GM10248 (cell line): ENCODE measurements around the gene CASZ1.

Experiments used
- CTCF ChIA-PET: fragments of 300-600 bp; sonication (Branson Sonifier 250); formaldehyde crosslinking; extraction: SDS; loops from one replicate; lab custom pipeline; 2021; ENCODE audit warnings: antibody characterized with exemption; lab: Yijun Ruan, JAX
- POLR2A ChIA-PET: fragments of 350-650 bp; sonication (Branson Sonifier 250); formaldehyde crosslinking; extraction: SDS; loops from one replicate; lab custom pipeline; 2020; ENCODE audit warnings: antibody characterized with exemption; lab: Yijun Ruan, JAX
- DNase-seq: peaks from one replicate; pipeline ENCODE4 v3.0.0; 2012; ENCODE audit errors: extremely low spot score
- TF ChIP-seq, protein P1 (sequence below): IDR thresholded peaks from 2 replicates; pipeline ENCODE4 v1.5.1; 2012; ENCODE audit warnings: mild to moderate bottlenecking, low read depth; ENCODE audit errors: extremely low read depth, missing control alignments, control extremely low read depth

CASZ1 gene

DNA sequence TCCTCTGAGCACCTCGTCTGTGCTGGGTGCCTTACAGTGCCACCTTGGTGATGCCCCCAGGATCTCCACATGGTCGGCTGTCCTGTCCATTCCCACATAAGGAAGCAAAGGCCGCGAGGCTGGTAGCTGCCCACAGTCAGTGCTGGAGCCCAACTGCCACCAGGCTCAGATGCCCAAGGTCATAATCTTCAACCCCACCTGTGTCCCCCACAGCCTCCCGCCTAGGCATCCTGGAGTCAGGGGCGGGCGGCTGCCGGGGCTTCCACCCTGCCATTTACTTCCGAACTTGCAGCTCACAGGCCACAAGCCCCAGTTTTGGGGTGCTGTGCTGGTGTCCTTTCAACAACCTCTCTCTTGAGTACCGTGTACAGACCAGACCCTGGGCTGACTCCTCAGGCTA lies 126.3 kb downstream of the CASZ1 start:
- ChIA-PET POLR2A (no interaction called here), CTCF (no interaction called here)
- TF ChIP-seq, protein P1, sequence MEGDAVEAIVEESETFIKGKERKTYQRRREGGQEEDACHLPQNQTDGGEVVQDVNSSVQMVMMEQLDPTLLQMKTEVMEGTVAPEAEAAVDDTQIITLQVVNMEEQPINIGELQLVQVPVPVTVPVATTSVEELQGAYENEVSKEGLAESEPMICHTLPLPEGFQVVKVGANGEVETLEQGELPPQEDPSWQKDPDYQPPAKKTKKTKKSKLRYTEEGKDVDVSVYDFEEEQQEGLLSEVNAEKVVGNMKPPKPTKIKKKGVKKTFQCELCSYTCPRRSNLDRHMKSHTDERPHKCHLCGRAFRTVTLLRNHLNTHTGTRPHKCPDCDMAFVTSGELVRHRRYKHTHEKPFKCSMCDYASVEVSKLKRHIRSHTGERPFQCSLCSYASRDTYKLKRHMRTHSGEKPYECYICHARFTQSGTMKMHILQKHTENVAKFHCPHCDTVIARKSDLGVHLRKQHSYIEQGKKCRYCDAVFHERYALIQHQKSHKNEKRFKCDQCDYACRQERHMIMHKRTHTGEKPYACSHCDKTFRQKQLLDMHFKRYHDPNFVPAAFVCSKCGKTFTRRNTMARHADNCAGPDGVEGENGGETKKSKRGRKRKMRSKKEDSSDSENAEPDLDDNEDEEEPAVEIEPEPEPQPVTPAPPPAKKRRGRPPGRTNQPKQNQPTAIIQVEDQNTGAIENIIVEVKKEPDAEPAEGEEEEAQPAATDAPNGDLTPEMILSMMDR = no peak
- no peak for DNase-seq

DNA sequence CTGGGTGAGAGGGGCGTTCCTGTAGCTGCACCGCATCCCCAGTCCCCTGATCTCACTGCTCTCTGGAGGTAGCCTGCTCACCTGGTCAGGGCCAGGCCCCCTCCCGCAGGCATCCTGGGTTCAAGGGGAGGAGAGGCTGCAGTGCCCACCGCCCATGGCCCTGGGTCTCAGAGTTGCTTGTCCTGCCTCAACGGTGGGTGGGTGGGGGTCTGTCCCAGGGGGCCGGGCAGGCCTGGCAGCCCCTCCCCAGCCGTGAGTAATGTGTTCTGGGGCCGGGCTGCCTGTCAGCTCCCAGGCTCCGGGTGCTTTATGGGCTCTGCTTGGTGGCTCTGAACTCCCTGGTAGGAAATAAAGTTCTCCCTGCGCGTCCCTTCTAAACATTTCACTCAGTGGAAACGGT lies 126.9 kb downstream of the CASZ1 start:
- TF ChIP-seq, protein P1 = no peak
- DNase-seq = no peak
- POLR2A ChIA-PET = no interaction called here
- CTCF ChIA-PET = no interaction called here

DNA sequence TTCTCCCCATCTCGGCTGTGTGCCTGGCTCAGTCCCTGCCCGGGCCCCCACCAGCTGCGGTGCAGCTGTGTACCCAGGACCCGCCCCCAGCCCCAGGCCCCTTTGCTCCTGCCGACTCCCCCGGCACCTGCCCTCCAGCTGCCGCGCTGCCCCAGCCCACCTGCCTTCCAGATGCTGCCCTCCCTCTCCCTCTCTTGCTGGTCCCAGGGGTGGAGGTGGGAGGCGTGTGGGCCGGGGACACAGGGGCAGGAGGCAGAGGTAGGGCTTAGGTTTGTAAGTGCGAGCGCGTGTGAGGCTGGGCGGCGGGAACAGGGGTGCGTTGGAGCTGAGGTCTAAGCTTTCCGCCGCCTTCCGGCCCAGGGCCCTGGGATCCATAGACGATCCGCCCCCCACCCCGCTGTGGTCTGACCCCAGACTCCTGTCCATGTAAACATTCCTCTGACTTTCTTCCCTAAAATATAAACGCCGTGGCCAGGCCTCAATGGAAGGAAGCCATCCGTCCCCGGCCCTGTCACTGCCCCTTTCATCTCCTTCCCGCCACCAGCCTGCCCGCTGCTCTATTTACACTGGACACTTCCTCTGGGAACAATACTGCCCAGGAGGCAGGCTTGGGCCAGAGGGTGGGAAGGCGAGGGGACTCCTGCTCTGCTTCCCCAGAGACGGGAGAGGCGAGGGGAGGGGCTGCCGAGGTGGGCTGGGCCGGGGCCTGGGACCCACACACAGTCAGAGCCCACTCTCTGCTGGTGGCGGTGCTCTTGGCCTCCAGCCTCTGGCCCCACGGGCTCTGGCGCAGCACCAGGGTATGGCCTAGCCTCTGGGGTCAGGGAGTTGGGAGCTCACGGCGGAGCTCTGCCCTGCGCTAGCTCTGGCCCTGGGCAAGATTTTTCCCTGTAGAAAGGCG lies 128.3 kb downstream of the CASZ1 start:
- DNase-seq = no peak
- ChIA-PET POLR2A (no interaction called here), CTCF (interaction anchor here (0.7 kb wide), 1 partner anchor 517 kb away, joined by 3 read pairs; no protein-coding TSS in a partner anchor)
- TF ChIP-seq, protein P1 = no peak

DNA sequence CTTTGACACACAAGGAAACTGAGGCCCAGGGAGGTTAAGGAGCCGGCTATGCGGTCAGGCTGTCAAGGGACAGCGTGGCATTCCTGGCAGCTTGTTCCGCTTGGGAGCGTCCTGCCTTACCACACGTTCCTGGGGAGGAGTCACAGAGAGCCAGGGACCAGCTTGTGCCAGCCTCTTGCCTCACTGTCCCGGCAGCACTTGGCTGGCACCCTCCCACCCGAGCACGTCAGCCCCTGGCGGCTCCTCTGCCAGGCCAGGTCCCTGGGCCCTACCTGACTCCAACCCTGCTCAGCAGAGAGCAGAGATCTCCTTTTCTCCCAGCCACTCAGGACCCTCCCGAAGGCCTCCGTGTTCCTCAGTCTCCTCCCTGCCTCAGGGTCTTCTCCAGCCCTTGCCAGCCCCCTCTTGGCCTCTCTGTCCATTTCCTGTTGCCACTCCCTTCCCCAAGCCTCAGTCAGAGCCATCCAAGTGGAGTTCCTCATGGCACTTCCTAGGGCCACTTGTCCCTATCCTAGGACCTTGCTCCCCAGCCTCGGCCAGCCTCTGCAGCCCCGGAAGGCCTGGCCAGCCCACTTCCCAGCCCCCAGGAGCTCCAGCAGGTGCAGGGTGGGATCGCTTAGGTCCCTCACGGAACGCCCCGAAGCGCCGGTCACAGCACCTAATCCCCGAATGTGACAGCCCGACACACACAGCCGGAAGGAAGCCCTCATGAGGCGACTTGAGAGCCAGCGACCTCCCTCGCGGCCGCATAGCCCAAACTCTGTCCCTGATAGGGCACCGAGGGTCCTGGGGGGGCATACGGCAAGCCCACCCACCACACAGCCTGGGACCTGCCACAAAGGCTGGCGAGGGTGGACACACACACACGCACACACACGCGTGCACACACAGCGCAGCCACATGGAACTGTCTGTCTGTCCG lies 130.3 kb downstream of the CASZ1 start:
- CTCF ChIA-PET = no interaction called here
- TF ChIP-seq, protein P1 = no peak
- DNase-seq = no peak
- POLR2A ChIA-PET = no interaction called here

DNA sequence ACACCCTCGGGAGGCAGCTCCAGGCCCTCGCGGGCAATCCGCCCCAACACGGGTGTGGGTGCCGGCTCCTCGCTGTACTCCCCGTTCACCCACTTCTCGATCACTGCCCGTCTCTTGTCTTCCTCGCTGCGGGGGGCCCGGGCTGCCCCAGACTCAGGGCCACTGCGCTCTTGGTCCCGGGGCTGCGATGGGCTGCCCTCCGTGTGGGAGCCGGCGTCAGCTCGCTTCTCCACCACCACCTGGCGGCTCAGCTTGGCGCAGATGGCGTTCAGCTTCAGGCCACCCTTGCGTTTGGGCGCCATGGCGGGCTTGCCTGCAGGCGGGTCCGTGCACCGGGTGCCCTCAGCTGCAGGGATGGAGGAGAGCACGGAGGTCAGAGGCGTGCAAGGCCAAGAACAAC lies 131.2 kb downstream of the CASZ1 start:
- POLR2A ChIA-PET = no interaction called here
- CTCF ChIA-PET = no interaction called here
- TF ChIP-seq, protein P1 = no peak
- DNase-seq = no peak

DNA sequence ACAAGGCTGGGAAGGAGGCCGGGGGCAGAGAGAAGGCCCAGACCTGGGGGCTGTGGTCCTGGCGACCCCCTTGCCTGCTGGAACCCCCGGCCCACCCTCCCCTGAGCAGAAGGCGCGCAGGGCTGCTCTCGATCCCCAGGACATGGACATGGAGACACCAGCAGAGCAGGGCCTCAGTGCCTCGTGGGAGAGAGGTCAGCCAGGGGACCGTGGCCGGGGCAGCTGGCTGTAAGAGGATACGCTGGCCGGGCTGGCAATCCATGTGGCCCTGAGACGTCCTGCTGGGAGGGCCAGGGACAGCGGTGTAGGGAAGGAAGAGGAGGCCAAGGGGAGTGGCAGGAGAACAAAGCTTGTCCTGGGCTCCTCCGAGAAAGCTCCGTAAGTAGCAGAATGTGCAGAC lies 132.2 kb downstream of the CASZ1 start:
- TF ChIP-seq, protein P1 = no peak
- POLR2A ChIA-PET = no interaction called here
- no peak for DNase-seq
- CTCF ChIA-PET = no interaction called here
